ENCODE measurements around the gene NEDD4L.

DNA sequence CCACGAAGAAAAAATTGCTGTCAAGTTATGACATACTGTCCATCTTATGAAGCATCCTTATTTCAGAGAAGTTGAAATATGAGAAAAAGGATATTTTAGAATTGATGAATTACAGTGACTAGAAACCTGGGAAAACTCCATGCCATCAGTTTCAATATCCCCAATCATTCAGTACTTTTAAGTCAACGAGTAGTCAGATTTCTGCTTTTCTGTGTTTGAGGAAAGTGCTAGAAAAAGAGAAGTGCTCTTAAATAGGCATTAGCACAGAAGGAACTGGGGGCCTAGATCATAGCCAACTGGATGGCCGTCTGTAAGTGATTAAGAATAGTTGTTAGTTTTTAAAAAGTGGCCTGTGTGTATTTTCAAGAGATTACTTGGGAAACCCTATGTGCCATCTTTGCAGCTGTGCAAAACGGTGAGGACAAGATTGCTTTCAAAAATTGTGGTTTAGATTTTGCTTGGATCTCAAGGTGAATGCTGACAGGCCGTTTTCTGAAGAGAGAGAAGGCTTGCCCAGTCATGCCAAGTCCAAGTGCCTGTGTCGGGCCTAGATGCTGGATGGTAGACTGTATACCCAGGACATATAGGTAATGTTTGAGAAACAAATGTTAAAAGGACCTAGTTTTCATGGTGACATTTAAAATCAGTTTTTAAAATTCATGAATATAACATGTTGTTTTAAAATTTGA is 5.1 kb downstream of the NEDD4L start:
- TF ChIP-seq, protein P1, sequence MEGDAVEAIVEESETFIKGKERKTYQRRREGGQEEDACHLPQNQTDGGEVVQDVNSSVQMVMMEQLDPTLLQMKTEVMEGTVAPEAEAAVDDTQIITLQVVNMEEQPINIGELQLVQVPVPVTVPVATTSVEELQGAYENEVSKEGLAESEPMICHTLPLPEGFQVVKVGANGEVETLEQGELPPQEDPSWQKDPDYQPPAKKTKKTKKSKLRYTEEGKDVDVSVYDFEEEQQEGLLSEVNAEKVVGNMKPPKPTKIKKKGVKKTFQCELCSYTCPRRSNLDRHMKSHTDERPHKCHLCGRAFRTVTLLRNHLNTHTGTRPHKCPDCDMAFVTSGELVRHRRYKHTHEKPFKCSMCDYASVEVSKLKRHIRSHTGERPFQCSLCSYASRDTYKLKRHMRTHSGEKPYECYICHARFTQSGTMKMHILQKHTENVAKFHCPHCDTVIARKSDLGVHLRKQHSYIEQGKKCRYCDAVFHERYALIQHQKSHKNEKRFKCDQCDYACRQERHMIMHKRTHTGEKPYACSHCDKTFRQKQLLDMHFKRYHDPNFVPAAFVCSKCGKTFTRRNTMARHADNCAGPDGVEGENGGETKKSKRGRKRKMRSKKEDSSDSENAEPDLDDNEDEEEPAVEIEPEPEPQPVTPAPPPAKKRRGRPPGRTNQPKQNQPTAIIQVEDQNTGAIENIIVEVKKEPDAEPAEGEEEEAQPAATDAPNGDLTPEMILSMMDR (IDR thresholded peaks at IDR 0.05; ENCODE audit: low read depth, low read length, missing input control): no peak
- TF ChIP-seq, protein P2, sequence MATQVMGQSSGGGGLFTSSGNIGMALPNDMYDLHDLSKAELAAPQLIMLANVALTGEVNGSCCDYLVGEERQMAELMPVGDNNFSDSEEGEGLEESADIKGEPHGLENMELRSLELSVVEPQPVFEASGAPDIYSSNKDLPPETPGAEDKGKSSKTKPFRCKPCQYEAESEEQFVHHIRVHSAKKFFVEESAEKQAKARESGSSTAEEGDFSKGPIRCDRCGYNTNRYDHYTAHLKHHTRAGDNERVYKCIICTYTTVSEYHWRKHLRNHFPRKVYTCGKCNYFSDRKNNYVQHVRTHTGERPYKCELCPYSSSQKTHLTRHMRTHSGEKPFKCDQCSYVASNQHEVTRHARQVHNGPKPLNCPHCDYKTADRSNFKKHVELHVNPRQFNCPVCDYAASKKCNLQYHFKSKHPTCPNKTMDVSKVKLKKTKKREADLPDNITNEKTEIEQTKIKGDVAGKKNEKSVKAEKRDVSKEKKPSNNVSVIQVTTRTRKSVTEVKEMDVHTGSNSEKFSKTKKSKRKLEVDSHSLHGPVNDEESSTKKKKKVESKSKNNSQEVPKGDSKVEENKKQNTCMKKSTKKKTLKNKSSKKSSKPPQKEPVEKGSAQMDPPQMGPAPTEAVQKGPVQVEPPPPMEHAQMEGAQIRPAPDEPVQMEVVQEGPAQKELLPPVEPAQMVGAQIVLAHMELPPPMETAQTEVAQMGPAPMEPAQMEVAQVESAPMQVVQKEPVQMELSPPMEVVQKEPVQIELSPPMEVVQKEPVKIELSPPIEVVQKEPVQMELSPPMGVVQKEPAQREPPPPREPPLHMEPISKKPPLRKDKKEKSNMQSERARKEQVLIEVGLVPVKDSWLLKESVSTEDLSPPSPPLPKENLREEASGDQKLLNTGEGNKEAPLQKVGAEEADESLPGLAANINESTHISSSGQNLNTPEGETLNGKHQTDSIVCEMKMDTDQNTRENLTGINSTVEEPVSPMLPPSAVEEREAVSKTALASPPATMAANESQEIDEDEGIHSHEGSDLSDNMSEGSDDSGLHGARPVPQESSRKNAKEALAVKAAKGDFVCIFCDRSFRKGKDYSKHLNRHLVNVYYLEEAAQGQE (IDR thresholded peaks at IDR 0.05): no peak
- TF ChIP-seq RAD21 (IDR thresholded peaks at IDR 0.05): no peak
- no peak for TF ChIP-seq GABPA (IDR thresholded peaks at IDR 0.05 in 1 of 2, conservative IDR thresholded peaks at IDR 0.05 in 1 of 2)
- TF ChIP-seq TAF1 (conservative IDR thresholded peaks at IDR 0.05): no peak
- TF ChIP-seq, protein P3, sequence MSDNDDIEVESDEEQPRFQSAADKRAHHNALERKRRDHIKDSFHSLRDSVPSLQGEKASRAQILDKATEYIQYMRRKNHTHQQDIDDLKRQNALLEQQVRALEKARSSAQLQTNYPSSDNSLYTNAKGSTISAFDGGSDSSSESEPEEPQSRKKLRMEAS (IDR thresholded peaks at IDR 0.05): no peak
- no peak for TF ChIP-seq NR2F2 (IDR thresholded peaks at IDR 0.05)
- no peak for TF ChIP-seq EGR1 (IDR thresholded peaks at IDR 0.05; ENCODE audit: low read depth in 2 of 2)
- TF ChIP-seq SP1 (IDR thresholded peaks at IDR 0.05): no peak

Data from liver (tissue), 3 donors.